SU-DHL-6 (cell line): ENCODE data around the gene ZNF536.

Experiments
- H2AFZ ChIP-seq: fragments of 200-600 bp; sonication (generic); 2 replicates; pipeline ENCODE4 v1.6.1; 2014; ENCODE audit warnings: low read depth, mild to moderate bottlenecking, moderate library complexity, mixed read lengths, antibody characterized with exemption, low read length; ENCODE audit not compliant: severe bottlenecking
- H3F3A ChIP-seq: fragments of 200-600 bp; shearing (Covaris generic); 2 replicates; pipeline ENCODE4 v1.6.0; 2016; ENCODE audit warnings: antibody characterized with exemption, mild to moderate bottlenecking; ENCODE audit not compliant: insufficient read depth
- H3K27ac ChIP-seq: fragments of 200-600 bp; sonication (generic); 2 replicates; pipeline ENCODE4 v1.5.1; 2016; ENCODE audit warnings: low read depth, mild to moderate bottlenecking, low read length, moderate library complexity, mixed read lengths
- H3K27me3 ChIP-seq: fragments of 200-600 bp; sonication (generic), shearing (Covaris generic); 2 replicates; pipeline ENCODE4 v1.6.0; 2014; ENCODE audit warnings: mild to moderate bottlenecking, low read length
- H3K36me3 ChIP-seq: fragments of 200-600 bp; sonication (generic); 2 replicates; pipeline ENCODE4 v1.6.1; 2014; ENCODE audit warnings: mild to moderate bottlenecking, low read length, mixed read lengths
- H3K4me2 ChIP-seq: fragments of 300-600, 200-600 bp; shearing (Covaris generic), sonication (generic); 2 replicates; pipeline ENCODE4 v1.6.0; 2014; ENCODE audit warnings: low read length, low read depth, mild to moderate bottlenecking; ENCODE audit not compliant: poor library complexity, severe bottlenecking
- H3K4me3 ChIP-seq: fragments of 200-600 bp; sonication (generic); 2 replicates; pipeline ENCODE4 v1.5.1; 2014; ENCODE audit warnings: antibody characterized with exemption, low read length, mild to moderate bottlenecking, mixed read lengths; ENCODE audit not compliant: insufficient read depth, poor library complexity, severe bottlenecking
- H3K79me2 ChIP-seq: fragments of 200-600 bp; sonication (generic); 2 replicates; pipeline ENCODE4 v1.6.1; 2014; ENCODE audit warnings: mild to moderate bottlenecking, low read length, moderate library complexity; ENCODE audit not compliant: insufficient read depth
- H3K9ac ChIP-seq: fragments of 200-600 bp; sonication (generic); 2 replicates; pipeline ENCODE4 v1.7.0; 2014; ENCODE audit warnings: mild to moderate bottlenecking, low read length
- H3K9me2 ChIP-seq: fragments of 200-600 bp; sonication (generic); replicated peaks from 2 replicates; pipeline ENCODE4 v1.6.1; 2014; ENCODE audit warnings: low read length; ENCODE audit not compliant: insufficient read depth
- H3K9me3 ChIP-seq: fragments of 200-600 bp; sonication (generic); 2 replicates; pipeline ENCODE4 v1.6.1; 2014; ENCODE audit warnings: low read length, mixed read lengths; ENCODE audit not compliant: insufficient read depth
- H4K20me1 ChIP-seq: fragments of 200-600 bp; sonication (generic); 2 replicates; pipeline ENCODE4 v1.6.1; 2014; ENCODE audit warnings: low read depth, mild to moderate bottlenecking, antibody characterized with exemption, low read length, moderate library complexity, mixed read lengths
- CTCF ChIP-seq: fragments of 200-600 bp; sonication (generic); IDR thresholded peaks from one replicate; pipeline ENCODE4 v1.5.1; 2017; ENCODE audit warnings: antibody characterized with exemption, mild to moderate bottlenecking, low read length, moderate library complexity; ENCODE audit not compliant: insufficient read depth, poor library complexity, severe bottlenecking
- EZH2phosphoT487 ChIP-seq: fragments of 200-600 bp; sonication (generic), shearing (Covaris generic); conservative IDR thresholded peaks from 2 replicates; pipeline ENCODE4 v1.6.1; 2018; ENCODE audit warnings: mild to moderate bottlenecking, antibody characterized with exemption, low read length, moderate library complexity, mixed read lengths

ZNF536 gene

GRCh38 chr19:30469774-30470173, 97.6 kb downstream of the ZNF536 start:
- Histone ChIP-seq H4K20me1 (no peaks in the 10 kb centered on the region), H3K4me3 (no peak overlapping the region), H3K9ac (no peak overlapping the region)

GRCh38 chr19:30471441-30471840, 99.3 kb downstream of the ZNF536 start:
- Histone ChIP-seq H3K9me2 (no peaks in the 10 kb centered on the region), H4K20me1 (no peaks in the 10 kb centered on the region), H3F3A (no peaks in the 10 kb centered on the region), H3K27ac (no peak overlapping the region), H2AFZ (no peak overlapping the region), H3K4me2 (no peak overlapping the region), H3K36me3 (no peaks in the 10 kb centered on the region), H3K9me3 (no peaks in the 10 kb centered on the region), H3K4me3 (no peak overlapping the region), H3K27me3 (no peaks in the 10 kb centered on the region), H3K9ac (no peak overlapping the region), H3K79me2 (no peaks in the 10 kb centered on the region)
- TF ChIP-seq CTCF (no peak), EZH2phosphoT487 (no peak)

More at GRCh38 chr19:30469774-30470173, 97.6 kb downstream of the ZNF536 start:
- no peaks in the 10 kb centered on the region for H3K79me2 ChIP-seq
- no peaks in the 10 kb centered on the region for H3K9me2 ChIP-seq
- H3K9me3 ChIP-seq: no peaks in the 10 kb centered on the region
- no peak overlapping the region for H3K4me2 ChIP-seq
- no peaks in the 10 kb centered on the region for H3K27me3 ChIP-seq
- no peak overlapping the region for H2AFZ ChIP-seq
- H3F3A ChIP-seq: no peaks in the 10 kb centered on the region
- H3K36me3 ChIP-seq: no peaks in the 10 kb centered on the region
- H3K27ac ChIP-seq: no peak overlapping the region
- no peak for TF ChIP-seq EZH2phosphoT487
- TF ChIP-seq CTCF: no peak

- Histone ChIP-seq H3K4me2 (no peak overlapping the region), H2AFZ (no peak overlapping the region), H3K79me2 (no peaks in the 10 kb centered on the region), H3K4me3 (no peak overlapping the region), H3F3A (no peaks in the 10 kb centered on the region), H4K20me1 (no peaks in the 10 kb centered on the region), H3K27me3 (no peaks in the 10 kb centered on the region), H3K27ac (no peak overlapping the region), H3K9me3 (no peaks in the 10 kb centered on the region), H3K9me2 (no peaks in the 10 kb centered on the region), H3K36me3 (no peaks in the 10 kb centered on the region), H3K9ac (no peak overlapping the region)
- no peak for TF ChIP-seq EZH2phosphoT487
- no peak for TF ChIP-seq CTCF
Measured at GRCh38 chr19:30473334-30473867, 101.2 kb downstream of the ZNF536 start.
